Activated T-cell treated with anti-CD3 and anti-CD28 coated beads for 1 hour (primary cell): ENCODE results near the gene CYP2A7.
"Not testable (repeated sequence)": the region's sequence is repeated elsewhere in the genome, so short reads cannot be mapped to it uniquely, and the experiment has no call there.

Experiments used
- DNase-seq: peaks from one replicate; pipeline ENCODE4 v3.0.0-alpha.2; 2020; ENCODE audit warnings: low read depth

The CYP2A7 gene

DNA sequence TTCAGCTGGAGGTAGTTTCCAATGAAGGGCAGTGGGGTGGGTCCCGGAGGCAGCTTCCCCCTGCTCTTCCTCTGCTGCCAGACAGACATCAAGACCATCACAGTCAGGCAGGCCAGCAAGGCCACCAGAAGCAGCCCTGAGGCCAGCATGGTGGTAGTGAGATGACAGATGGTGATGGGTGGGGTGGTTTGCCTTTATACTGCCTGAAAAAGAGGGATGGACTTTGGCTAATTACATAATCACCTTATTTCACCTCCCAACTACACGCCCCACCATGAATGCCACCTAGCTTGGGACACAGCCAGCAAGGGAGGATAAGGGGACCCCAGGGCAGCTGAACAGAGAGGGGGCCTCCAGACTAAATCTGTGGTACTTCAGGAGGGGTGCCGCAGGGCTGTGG is at the start of gene CYP2A7:
Gene CYP2A7 (minus strand): TSS at position 170 of the 400 bp plus-strand sequence. CDS start 21 bp downstream, at position 149.
- DNase-seq = not testable (repeated sequence)

DNA sequence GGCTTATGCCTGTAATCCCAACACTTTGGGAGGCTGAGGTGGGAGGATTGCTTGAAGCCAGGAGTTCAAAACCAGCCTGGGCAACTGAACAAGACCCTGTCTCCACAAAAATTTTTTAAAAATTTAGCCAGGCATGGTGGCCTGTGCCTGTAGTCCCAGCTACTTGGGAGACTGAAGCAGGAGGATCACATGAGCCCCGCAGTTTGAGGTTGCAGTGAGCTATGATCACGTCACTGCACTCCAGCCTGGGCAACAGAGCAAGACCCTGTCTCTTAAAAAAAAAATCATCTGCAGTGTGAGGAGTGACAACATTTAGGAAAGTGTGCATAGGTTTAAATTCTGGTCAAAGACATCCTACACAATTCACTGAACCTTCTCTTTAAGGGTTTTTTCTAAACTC is 48.8 kb upstream of the CYP2A7 start:
- not testable (repeated sequence) for DNase-seq

GRCh38 chr19:40929942-40930341 is 47.9 kb upstream of the CYP2A7 start:
- not testable (repeated sequence) for DNase-seq

GRCh38 chr19:40928850-40929249 is 46.8 kb upstream of the CYP2A7 start:
- no peak for DNase-seq

DNA sequence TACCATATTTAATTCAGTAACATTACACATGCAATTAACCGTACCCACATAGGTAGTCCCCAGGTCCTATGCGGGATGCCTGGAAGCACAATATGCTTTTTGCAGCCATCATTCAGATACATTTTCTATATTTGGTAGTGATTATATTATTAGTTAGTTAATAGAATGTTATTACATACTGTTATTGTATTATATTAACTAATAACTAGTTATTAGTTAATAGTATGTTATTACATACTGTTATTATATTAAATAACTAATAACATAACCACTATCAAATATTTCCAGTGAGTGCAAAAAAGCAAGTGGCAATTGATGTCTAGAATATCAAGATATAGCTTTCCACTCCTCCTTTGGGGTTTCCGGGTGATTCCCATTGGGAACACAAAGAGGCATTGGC is 45.5 kb upstream of the CYP2A7 start:
- DNase-seq = no peak

- not testable (repeated sequence) for DNase-seq
Measured at GRCh38 chr19:40926276-40926675, 44.2 kb upstream of the CYP2A7 start.

DNA sequence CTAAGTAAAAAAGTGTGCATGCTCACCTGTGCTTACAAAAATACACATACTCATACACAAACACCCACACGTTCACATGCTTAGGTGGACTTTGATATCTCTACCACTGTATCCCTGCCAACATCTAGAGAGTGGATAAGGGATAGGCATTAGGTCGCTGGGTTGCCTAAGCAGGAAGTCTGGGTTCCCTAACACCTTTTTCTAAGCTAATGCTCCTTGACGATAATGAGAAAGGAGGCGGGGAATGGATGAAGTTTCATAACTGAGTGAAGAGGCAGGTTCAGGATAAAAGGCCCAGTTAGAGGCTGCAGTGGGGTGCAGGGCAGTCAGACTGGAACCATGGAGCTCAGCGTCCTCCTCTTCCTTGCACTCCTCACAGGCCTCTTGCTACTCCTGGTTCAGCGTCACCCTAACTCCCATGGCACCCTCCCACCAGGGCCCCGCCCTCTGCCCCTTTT is 41.9 kb upstream of the CYP2A7 start:
- no peak for DNase-seq

- DNase-seq = not testable (repeated sequence)
Measured at GRCh38 chr19:40922237-40923160, 40.5 kb upstream of the CYP2A7 start.

GRCh38 chr19:40921005-40921897 is 39.2 kb upstream of the CYP2A7 start:
- DNase-seq = no peak

DNA sequence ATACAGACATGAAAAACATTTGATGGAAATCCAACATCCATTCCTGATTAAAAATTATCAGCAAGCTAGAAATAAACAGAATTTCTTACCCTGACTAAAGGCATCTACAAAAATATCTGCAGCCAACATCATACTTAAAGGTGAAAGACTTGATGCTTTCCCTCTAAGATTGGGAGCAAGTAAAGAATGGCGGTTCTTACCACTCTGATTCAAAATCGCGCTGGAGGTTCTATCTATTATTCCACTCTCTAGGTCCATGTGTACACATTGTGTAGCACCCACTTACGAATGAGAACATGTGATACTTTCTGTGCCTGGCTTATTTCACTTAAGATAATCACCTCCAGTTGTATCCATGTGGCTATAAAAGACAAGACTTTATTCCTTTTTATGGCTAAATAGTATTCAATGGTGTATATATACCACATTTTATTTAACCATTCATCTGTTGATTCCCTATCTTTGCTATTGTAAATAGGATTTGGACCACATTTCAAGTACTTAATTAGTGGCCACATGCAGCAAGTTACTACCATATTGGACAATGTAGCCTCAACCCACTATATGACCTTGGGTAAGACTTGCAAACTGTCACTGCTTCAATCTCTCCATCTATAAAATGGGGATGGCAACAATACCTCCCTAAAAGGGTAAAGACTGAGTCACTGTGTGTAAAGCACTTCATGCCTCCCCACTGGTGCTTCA is 38.4 kb upstream of the CYP2A7 start:
- no peak for DNase-seq

DNA sequence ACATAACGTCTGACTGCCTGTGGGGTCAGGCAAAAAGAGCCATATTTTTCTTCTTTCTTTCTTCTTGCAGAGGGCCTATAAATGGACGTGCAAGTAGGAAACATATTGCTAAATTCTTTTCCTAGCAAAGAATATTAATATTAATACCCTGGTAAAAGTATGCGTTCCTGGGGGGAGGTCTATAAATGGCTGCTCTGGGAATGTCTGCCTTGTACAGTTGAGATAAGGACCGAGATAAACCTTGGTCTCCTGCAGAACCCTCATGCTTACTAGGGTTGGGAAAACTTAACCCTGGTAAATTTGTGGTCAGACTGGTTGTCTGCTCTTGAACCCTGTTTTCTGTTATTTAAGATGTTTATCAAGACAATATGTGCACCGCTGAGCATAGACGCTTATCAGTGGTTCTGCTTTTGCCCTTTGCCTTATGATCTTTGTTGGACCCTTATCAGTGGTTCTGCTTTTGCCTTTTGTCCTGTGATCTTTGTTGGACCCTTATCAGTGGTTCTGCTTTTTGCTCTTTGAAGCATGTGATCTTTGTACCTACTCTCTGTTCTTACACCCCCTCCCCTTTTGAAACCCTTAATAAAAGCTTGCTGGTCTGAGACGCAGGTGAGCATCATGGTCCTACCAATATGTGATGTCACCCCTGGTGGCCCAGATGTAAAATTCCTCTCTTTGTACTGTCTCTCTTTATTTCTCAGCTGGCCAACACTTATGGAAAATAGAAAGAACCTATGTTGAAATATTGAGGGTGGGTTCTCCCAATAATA is 37.7 kb upstream of the CYP2A7 start:
- DNase-seq = not testable (repeated sequence)

DNA sequence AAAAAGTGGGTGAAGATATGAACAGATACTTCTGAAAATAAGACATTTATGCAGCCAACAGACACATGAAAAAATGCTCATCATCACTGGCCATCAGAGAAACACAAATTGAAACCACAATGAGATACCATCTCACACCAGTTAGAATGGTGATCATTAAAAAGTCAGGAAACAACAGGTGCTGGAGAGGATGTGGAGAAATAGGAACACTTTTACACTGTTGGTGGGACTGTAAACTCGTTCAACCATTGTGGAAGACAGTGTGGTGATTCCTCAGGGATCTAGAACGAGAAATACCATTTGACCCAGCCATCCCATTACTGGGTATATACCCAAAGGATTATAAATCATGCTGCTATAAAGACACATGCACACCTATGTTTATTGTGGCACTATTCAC is 36.3 kb upstream of the CYP2A7 start:
- not testable (repeated sequence) for DNase-seq

GRCh38 chr19:40908976-40909375 is 26.9 kb upstream of the CYP2A7 start:
- peak; percentile 23 for DNase-seq

DNA sequence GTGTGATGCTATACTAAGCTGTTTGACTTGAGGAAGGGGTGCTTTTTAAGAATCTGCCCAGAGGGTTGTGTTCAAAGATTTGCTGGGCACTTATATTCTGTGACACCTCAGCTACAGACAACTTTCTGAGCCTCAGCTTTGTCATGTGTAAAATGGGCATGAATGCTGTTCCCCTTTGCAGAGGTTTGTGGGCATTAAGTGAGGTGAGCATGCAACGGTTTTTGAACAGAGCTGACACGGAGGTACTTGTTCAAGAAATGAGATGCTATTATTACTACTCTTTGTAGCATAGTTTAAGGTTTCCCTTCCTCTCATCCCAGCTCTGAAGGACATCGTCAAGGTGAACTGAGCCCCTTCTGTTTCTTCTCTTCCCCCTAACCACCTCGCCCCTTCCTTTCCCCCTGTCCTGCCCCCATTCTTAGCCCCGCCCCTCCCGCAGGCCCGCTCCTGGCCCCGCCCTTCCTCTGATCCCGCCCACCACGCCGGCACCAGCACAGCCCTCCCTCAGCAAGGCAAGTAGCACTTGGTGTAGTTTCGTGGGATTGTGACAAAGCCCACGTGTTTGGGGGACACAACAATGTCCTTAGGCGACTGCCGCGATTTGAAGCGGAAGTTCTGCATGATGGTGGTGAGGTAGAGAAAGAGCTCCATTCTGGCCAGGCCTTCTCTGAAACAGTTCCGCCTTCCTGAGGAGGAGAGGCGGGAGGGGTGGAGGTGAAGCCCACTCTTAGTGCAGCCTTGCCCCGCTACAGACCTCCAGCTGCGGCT is 26.1 kb upstream of the CYP2A7 start:
- peak; percentile 64 for DNase-seq

GRCh38 chr19:40906512-40906911 is 24.5 kb upstream of the CYP2A7 start:
- no peak for DNase-seq

DNA sequence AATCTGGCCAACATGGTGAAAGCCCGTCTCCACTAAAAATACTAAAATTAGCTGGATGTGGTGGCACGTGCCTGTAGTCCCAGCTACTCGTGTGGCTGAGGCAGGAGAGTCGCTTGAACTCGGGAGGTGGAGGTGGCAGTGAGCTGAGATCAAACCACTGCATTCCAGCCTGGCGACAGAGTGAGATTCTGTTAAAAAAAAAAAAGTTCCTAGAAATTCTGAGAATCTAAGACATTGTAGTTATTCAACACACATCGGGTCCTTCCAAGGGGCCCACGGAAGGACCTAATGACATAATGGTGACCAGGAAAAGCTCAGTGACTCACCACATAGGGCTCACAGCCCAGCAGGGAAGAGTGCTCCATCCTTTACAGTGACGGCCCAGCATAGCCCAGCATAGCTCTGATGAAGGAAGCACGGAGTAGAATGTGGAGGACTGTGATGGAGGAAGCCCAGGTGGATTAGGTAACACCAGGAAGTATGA is 22.7 kb upstream of the CYP2A7 start:
- not testable (repeated sequence) for DNase-seq

- not testable (repeated sequence) for DNase-seq
Measured at GRCh38 chr19:40901975-40902750, 20.1 kb upstream of the CYP2A7 start.

GRCh38 chr19:40900521-40900920 is 18.5 kb upstream of the CYP2A7 start:
- DNase-seq = not testable (repeated sequence)

DNA sequence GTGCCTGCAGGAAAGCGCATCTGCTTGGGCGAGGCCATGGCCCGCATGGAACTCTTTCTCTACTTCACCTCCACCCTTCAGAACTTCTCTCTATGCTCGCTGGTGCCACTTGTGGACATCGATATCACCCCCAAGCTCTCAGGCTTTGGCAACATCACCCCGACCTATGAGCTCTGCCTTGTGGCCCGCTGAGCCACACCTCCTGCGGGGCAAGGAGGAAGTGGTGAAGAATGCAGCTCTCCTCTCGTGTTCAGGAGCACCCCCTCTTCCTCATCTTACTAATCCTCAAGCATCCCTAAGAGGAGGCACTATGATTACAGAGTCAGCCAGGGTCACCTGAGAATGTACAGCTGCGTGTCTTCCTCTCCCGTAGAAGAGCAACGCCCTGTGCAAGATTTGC is 17.9 kb upstream of the CYP2A7 start:
- DNase-seq = not testable (repeated sequence)
